HAP-1 (cell line): ENCODE results near the gene PALLD.

ENCODE experiments used
- DNase-seq, 2 experiments: peaks; one replicate each; pipeline ENCODE4 v3.0.0-alpha.2; 2016 to 2020; ENCODE audit warnings: low spot score in 2 of 2
- H3K27me3 ChIP-seq: fragments of 250-450 bp; sonication (Bioruptor Pico); 2 replicates; pipeline ENCODE4 v1.5.1; 2020; ENCODE audit warnings: low read depth, mild to moderate bottlenecking, moderate library complexity
- H3K36me3 ChIP-seq: fragments of 250-450 bp; sonication (Bioruptor Pico); replicated peaks from 2 replicates; pipeline ENCODE4 v1.5.1; 2020; ENCODE audit warnings: mild to moderate bottlenecking
- H3K4me1 ChIP-seq: fragments of 250-450 bp; sonication (Bioruptor Pico); 2 replicates; pipeline ENCODE4 v1.5.1; 2020; ENCODE audit warnings: mild to moderate bottlenecking
- H3K4me3 ChIP-seq: fragments of 250-450 bp; sonication (Bioruptor Pico); 2 replicates; pipeline ENCODE4 v1.5.1; 2020; ENCODE audit warnings: mild to moderate bottlenecking, moderate library complexity
- H3K9me3 ChIP-seq: fragments of 250-450 bp; sonication (Bioruptor Pico); 2 replicates; pipeline ENCODE4 v1.5.1; 2020; ENCODE audit warnings: mild to moderate bottlenecking, moderate library complexity
- in situ Hi-C: fragments of 300-500 bp; cut with MboI; formaldehyde crosslinking; loops from 3 replicates; pipeline ENCODE4 v1.14.3; 2020; ENCODE audit warnings: low sequenced_read_pairs, inconsistent platforms, mixed read lengths

The PALLD gene

DNA sequence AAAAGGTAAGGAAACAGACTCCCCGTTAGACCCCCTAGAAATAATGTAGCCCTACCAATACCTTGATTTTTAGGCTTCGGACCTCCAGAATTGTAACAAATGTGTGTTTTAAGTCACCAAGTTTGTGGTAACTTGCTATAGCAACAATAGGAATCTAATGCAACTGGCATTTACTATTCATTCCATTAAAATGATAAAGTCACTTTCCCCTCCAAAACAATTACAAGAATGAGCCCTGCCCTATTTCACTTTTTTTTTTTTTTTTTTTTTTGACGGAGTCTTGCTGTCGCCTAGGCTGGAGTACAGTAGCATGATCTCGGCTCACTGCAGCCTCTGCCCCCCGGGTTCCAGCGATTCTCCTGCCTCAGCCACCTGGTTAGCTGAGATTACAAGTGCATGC, 13.0 kb upstream of the PALLD start:
- H3K27me3 ChIP-seq = no peaks in the 10 kb centered on the region
- peaks cover 6% of the 10 kb centered on the region; the same call in 1 of the 2 replicates for H3K4me1 ChIP-seq
- H3K36me3 ChIP-seq = no peaks in the 10 kb centered on the region
- no peak overlapping the region for H3K4me3 ChIP-seq
- DNase-seq = no peak
- H3K9me3 ChIP-seq = no peaks in the 10 kb centered on the region
- in situ Hi-C loops = no loop called here

DNA sequence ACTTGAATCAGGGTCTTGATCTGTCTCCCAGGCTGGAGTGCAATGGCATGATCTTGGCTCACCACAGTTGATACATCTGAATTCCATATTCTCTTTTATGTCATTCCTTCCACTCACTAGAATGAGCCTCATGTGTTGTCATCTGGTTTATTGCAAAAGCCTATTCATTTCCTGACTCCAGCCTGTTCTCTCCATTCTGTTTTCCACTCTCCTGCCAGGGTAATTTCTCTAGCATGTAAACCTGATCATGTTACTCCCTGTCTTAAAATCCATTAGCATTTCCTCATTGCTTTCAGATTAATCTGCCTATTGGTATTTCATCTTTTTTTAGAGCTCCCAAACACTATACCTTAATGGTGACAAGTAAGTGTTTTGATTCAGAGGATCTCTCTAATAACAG, 12.2 kb upstream of the PALLD start:
- Histone ChIP-seq H3K4me1 (peaks cover 6% of the 10 kb centered on the region; the same call in 1 of the 2 replicates), H3K36me3 (no peaks in the 10 kb centered on the region), H3K4me3 (no peak overlapping the region), H3K27me3 (no peaks in the 10 kb centered on the region), H3K9me3 (no peaks in the 10 kb centered on the region)
- in situ Hi-C loops = no loop called here
- no peak for DNase-seq

GRCh38 chr4:168485156-168485910, 11.5 kb upstream of the PALLD start:
- H3K27me3 ChIP-seq = no peaks in the 10 kb centered on the region
- in situ Hi-C loops = no loop called here
- no peak overlapping the region for H3K4me3 ChIP-seq
- DNase-seq = no peak
- no peaks in the 10 kb centered on the region for H3K36me3 ChIP-seq
- no peaks in the 10 kb centered on the region for H3K9me3 ChIP-seq
- H3K4me1 ChIP-seq = peaks cover 6% of the 10 kb centered on the region; the same call in 1 of the 2 replicates

DNA sequence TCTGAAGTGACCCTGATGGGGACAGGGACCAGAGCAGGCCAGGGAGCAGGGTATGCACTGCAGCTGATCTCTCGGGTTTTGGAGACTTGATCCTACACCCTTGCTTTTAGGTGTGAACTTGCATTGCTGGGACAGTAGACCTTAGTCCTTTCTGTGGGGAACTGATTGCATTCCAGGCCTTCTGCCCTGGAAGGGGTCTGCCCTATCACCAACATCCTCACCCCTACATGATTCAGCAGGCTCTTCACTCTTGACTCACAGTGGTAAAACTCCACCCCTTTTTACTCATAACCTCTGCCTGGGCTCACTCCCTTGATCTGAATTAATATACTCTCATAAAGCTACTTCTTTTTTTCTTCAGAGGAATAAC, 10.0 kb upstream of the PALLD start:
- Histone ChIP-seq H3K9me3 (no peaks in the 10 kb centered on the region), H3K4me1 (no peaks in the 10 kb centered on the region), H3K36me3 (no peaks in the 10 kb centered on the region), H3K4me3 (no peak overlapping the region), H3K27me3 (0 out of 2 replicates have a peak, but pooled peaks cover 2% of the 10 kb centered on the region)
- in situ Hi-C loops = no loop called here
- no peak for DNase-seq

DNA sequence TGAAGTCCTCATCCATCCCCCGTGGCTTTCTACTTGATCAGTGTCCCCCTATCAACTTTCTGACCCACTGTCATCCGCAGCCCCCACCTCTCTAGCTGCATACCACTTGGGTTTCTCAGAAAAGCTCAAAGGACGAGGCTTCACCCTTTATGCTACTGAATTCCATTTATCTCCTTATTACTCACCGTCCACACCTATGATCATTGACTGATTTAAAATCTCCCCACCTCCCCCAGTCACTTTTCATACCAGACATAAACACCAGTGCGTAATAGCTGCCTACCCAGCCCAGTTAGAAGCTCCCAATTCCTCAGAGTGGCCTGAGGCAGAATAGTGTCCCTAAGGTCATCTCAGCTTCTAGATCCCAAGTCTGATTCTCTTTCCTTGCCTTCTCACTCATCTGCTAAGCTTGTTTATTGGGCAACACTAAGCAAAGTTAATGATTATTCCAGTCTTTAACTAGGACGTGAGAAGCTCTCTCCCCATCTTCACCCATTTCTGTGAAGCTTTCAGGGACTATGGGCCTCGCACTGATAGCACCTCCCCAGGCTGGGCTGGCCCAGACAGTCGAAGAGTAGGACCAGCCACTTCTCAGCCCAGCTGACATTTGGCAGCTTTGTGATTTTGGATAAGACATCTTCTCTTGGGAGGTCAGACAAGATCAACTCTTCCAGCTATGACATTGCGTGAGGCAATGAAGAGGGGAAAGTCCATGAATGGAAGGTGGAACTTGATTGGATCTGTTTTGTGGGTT, 9.4 kb upstream of the PALLD start:
- in situ Hi-C loops = no loop called here

DNA sequence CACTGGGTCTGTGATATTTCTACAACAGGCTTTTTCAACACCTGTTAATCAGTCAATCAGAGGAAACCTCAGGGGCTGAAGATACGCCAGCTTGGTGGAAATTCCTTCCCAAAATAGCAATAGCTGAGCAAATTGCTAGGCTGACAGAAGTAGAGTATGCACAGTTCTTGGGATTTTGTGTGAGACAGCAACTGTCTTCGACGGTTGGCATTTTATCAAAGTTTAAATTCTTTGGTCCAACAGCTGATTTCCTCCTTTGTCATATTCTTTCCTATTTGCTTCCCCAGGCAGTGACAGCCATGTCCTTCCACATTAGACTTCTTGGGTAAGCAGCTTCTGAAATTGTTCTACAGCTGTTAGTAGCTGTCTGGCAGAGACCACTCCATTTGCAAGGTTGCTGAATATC, 8.0 kb upstream of the PALLD start:
- in situ Hi-C loops = no loop called here
- no peaks in the 10 kb centered on the region for H3K4me1 ChIP-seq

More for the DNA sequence above, 9.4 kb upstream of the PALLD start:
- Histone ChIP-seq H3K9me3 (no peaks in the 10 kb centered on the region), H3K36me3 (no peaks in the 10 kb centered on the region), H3K4me3 (no peak overlapping the region), H3K27me3 (0 out of 2 replicates have a peak, but pooled peaks cover 2% of the 10 kb centered on the region), H3K4me1 (no peaks in the 10 kb centered on the region)
- DNase-seq = no peak

GRCh38 chr4:168489616-168490015, 7.2 kb upstream of the PALLD start:
- in situ Hi-C loops = no loop called here
- 0 out of 2 replicates have a peak, but pooled peaks cover 2% of the 10 kb centered on the region for H3K27me3 ChIP-seq

More for the DNA sequence above, 8.0 kb upstream of the PALLD start:
- Histone ChIP-seq H3K4me3 (no peak overlapping the region), H3K36me3 (no peaks in the 10 kb centered on the region), H3K27me3 (0 out of 2 replicates have a peak, but pooled peaks cover 2% of the 10 kb centered on the region), H3K9me3 (no peaks in the 10 kb centered on the region)
- no peak for DNase-seq

GRCh38 chr4:168490711-168491110, 6.1 kb upstream of the PALLD start:
- Histone ChIP-seq H3K4me1 (no peaks in the 10 kb centered on the region), H3K9me3 (no peaks in the 10 kb centered on the region), H3K36me3 (no peaks in the 10 kb centered on the region), H3K4me3 (no peak overlapping the region), H3K27me3 (0 out of 2 replicates have a peak, but pooled peaks cover 2% of the 10 kb centered on the region)
- DNase-seq = no peak
- in situ Hi-C loops = no loop called here

More at GRCh38 chr4:168489616-168490015, 7.2 kb upstream of the PALLD start:
- Histone ChIP-seq H3K4me1 (no peaks in the 10 kb centered on the region), H3K9me3 (no peaks in the 10 kb centered on the region), H3K36me3 (no peaks in the 10 kb centered on the region), H3K4me3 (no peak overlapping the region)
- DNase-seq = no peak

DNA sequence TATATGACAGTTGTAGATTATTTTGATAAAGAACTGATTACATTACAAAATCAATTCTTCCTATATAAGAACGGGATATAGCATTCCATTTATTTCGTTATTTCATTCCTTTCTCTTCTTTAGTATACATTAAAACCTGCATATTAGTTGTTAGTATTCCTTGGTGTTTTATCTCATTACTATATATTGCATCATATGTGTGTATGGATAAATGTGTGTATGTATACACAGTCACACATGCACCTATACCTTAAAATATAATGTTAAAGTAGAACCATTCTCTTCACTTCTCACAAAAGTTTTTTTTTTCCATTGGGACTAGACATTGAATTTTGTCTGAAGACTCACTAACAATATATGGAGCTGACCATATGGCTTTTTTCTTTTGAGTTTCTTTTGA, 5.3 kb upstream of the PALLD start:
- Histone ChIP-seq H3K4me1 (no peaks in the 10 kb centered on the region), H3K27me3 (0 out of 2 replicates have a peak, but pooled peaks cover 2% of the 10 kb centered on the region), H3K9me3 (no peaks in the 10 kb centered on the region), H3K4me3 (no peak overlapping the region), H3K36me3 (no peaks in the 10 kb centered on the region)
- in situ Hi-C loops = no loop called here
- no peak for DNase-seq

GRCh38 chr4:168498251-168498650, 1.4 kb downstream of the PALLD start:
- in situ Hi-C loops = no loop called here

GRCh38 chr4:168499241-168499640, 2.4 kb downstream of the PALLD start:
- no peaks in the 10 kb centered on the region for H3K27me3 ChIP-seq
- no peak overlapping the region for H3K4me3 ChIP-seq
- H3K4me1 ChIP-seq = no peaks in the 10 kb centered on the region; the same call in 1 of the 2 replicates
- in situ Hi-C loops = no loop called here
- H3K36me3 ChIP-seq = no peaks in the 10 kb centered on the region
- no peaks in the 10 kb centered on the region for H3K9me3 ChIP-seq
- no peak for DNase-seq

More at GRCh38 chr4:168498251-168498650, 1.4 kb downstream of the PALLD start:
- no peak for DNase-seq
- H3K27me3 ChIP-seq = no peaks in the 10 kb centered on the region
- H3K4me1 ChIP-seq = no peaks in the 10 kb centered on the region; the same call in 1 of the 2 replicates
- no peak overlapping the region for H3K4me3 ChIP-seq
- no peaks in the 10 kb centered on the region for H3K36me3 ChIP-seq
- H3K9me3 ChIP-seq = no peaks in the 10 kb centered on the region

- H3K9me3 ChIP-seq = no peaks in the 10 kb centered on the region
- no peaks in the 10 kb centered on the region for H3K27me3 ChIP-seq
- no peaks in the 10 kb centered on the region; the same call in 1 of the 2 replicates for H3K4me1 ChIP-seq
- DNase-seq = no peak
- no peaks in the 10 kb centered on the region for H3K36me3 ChIP-seq
- in situ Hi-C loops = no loop called here
- H3K4me3 ChIP-seq = no peak overlapping the region
Observed at GRCh38 chr4:168501407-168501806, 4.6 kb downstream of the PALLD start.

DNA sequence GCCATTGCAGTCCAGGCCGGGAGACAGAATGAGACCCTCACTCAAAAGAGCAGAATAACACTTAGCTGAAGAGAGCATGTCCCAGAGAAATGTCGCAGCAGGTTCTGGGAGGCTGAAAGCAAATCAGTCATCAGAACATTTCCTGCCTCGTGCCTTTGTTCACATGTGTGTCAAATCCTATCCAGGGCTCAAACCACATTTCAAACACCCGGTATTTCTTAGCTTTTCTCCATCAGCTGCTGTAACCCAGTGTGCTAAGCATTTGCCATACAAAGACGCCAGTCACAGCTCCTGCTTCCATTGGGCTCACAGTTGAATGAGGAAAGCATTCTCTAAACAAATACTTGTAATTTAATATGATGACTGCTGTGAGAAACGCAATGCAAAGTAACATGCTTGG, 6.0 kb downstream of the PALLD start:
- Histone ChIP-seq H3K27me3 (no peaks in the 10 kb centered on the region), H3K9me3 (no peaks in the 10 kb centered on the region), H3K4me1 (no peaks in the 10 kb centered on the region), H3K36me3 (no peaks in the 10 kb centered on the region), H3K4me3 (no peak overlapping the region)
- DNase-seq = no peak
- in situ Hi-C loops = no loop called here
